GM21526 (cell line): ENCODE data around the gene MNX1.

Experiments used
- ATAC-seq: cut with Tn5 transposase; IDR thresholded peaks from one replicate; pipeline ENCODE4 v1.9.1; 2021; ENCODE audit warnings: moderate library complexity; ENCODE audit not compliant: unreplicated experiment, low FRiP score

The MNX1 gene

DNA sequence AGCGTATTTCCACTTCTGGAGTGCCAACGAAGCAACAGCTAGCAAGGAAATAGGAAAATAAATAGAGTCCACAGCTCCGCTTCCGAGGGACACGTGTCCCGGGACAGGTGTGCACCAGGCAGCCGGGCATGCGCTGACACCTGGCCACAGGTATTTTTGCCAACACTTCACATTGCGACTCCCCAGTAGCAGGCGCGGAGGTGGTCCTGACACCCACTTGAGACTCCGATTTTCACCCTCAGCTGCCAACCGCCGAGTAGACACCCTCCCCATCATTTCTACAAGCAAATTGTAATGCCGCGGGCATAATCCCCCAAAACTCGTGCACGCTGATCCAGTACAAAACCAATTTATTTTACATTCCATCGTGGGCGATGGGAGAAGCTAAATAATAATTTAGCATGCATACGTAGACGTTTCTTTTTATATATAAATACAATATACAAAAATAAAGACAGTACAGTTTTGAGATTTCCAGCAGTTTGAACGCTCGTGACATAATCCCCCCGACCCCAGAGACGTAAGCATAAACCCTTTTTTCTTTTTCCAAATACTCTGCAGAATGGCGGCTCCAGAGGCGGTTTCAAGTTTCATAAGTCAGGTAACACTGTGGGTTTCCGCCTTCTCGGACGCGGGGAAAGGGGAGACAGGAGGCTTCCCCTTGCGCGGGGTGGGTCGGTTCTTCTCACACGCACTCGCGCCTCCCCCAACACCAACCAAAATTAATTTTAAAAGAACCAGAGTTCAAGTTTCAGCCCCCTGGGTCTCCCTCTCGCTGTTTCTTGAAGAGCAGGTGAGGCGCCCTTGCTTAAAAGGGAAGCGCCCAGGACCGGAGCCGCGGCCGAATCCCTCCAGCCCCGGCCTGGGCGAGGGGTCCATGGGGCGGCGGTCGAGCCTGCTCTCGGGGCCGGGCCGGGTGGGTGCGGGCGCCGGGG, 5.7 kb downstream of the MNX1 start:
- ATAC-seq = no peak

DNA sequence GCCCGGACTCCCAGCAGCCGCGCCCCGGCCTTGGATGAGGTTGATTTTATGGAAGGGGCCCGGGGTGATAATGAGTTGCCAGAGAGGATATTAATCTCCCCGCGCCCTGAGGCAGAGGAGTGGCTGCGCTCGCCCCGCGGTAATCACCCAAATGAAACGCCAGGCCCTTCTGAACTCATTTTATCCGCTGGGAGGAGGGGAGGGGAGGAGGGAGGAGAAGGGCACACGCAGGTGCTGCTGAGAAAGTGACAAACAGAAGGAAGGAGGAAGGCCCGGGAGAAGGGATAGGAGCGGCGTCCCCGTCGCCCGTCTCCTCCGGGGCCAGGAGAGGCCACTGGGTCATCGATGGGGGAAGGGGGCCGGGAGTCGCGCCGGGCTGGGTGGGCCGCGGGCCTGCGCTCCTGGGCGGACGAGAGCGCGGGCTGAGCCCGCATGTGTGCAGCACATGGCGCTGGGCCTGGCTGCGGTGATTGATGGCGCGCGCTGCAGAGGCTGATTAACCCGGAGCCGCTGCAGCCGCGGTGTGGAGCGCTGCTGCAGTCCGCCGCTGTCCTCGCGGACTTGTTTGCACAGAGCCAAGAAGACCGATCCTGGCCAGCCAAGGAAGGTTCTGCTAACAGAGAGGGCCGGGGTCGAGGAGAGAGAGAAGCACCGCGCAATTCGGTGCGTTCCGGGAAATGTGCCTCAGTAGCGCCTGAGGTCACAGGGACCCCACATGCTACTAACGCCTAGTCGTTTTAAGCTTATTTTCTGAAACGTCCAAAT, 6.5 kb downstream of the MNX1 start:
- ATAC-seq = no peak

DNA sequence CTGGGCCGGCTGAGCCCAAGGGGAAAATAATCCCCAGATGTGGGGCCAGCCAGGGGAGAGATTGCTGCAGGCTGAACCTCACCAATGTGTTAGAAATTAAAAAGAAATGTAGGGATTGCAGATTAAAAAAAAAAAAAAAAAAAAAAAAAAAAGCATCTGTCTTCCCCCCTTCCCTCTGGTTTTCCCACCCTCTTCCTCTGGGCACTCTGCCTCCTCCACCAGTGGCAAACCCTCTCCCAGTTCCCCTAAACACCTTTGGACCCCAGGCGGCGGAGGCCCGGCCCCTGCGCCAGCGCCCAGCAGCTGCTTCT, 7.1 kb downstream of the MNX1 start:
- no peak for ATAC-seq

DNA sequence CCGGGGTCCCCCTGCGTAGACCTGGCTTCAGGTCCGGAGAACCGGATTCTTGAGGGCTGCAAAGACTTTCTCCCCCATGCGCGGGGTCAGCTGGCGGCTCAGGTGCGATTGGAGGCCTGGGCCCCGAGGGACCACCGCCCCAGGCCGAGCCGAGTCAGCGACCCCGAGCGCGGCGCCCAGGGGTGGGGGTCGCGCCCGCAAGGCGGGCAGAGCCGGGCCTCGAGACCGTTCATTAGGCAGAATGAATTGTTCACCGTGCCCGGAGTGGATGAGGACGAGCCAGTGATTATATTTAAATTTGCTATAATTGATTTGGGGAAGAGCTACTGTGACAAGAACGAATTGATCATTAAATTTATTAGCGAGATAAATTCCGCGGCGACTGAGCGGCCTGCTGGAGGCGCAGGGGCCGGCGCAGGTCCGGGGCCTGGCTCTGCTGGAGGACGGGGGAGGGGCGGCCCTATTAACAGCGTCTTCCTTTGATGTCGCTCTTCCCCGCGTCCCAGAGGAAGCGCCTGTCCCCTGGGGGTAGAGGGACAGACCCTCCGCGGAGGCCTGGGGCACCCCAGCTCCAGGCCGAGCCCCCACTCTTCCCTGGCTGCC, 7.5 kb downstream of the MNX1 start:
- ATAC-seq = no peak

DNA sequence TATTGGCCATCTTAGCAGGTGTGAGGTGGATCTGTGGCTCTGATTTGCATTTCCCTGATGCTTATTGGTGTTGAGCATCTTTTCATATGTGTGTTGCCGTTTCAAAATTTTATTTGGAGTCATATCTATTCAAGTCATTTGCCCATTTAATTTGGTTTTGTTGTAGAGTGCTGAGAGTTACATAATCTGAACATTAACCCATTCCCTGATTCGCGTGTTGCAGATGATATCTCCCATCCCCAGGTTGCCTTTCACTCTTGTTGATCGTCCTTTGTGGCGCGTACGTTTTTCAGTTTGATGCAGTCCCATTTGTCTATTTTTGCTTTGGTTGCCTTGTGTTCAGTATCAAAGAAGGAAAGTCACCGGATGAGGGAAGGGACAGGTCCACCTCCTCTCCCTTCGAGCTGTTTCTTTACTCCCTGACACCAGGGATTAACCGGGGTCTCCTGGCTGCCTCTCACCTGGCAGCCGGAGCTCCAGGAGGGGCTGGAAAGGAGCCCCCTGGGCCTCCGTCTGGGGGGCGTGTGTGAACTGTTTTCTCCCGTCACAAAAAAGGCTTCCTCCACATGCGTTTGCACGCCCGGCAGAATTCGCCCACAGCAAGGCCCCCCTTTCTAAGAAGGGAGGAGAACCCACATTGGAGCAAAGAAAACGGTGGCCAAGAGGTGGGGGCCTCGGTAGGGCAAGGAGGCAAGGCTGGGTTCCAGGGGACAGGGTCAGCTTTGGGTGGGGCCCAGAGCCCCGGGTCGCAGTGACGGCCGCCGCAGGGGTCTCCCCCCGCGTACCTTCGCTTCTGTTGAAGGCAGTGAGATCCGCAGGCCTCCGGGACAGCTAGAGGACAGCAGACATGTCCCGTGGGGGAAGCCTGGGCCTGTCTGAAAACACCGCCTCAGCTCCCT, 8.3 kb downstream of the MNX1 start:
- no peak for ATAC-seq

DNA sequence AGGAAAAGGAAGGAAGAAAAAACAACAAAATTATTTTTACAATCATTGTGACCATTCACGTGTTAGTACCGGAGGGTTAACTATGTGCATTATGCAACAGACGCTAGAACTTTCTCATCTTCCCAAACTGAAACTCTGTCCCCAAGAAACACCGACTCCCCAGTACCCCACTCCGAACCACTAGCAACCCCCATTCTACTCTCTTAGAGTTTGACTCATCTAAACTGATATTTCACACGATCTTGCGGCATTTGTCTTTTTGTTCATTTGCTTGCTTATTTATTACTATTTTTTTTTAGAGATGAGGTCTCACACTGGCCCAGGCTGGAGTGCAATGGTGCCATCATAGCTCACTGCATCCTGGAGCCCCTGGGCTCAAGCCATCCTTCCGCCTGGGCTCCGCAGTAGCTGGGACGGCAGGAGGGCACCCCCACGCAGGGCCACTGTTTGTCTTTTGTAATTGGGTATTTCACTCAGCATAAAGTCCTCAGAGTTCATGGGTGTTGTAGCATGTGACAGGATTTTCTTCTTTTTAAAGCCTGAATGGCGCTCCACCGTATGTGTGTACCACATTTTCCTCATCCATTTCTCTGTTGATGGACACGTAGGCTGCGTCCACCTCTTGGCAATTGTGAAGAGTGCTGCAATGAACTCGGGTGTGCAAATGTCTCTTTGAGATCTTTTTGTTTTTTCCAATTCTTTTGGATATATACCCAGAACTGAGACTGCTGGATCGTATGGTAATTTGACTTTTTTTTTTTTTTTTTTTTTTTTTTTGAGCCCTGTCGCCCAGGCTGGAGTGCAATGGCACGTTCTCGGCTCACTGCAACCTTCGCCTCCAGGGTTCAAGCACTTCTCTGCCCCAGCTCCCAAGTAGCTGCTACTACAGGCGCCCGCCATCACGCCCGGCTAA, 9.5 kb downstream of the MNX1 start:
- no peak for ATAC-seq

DNA sequence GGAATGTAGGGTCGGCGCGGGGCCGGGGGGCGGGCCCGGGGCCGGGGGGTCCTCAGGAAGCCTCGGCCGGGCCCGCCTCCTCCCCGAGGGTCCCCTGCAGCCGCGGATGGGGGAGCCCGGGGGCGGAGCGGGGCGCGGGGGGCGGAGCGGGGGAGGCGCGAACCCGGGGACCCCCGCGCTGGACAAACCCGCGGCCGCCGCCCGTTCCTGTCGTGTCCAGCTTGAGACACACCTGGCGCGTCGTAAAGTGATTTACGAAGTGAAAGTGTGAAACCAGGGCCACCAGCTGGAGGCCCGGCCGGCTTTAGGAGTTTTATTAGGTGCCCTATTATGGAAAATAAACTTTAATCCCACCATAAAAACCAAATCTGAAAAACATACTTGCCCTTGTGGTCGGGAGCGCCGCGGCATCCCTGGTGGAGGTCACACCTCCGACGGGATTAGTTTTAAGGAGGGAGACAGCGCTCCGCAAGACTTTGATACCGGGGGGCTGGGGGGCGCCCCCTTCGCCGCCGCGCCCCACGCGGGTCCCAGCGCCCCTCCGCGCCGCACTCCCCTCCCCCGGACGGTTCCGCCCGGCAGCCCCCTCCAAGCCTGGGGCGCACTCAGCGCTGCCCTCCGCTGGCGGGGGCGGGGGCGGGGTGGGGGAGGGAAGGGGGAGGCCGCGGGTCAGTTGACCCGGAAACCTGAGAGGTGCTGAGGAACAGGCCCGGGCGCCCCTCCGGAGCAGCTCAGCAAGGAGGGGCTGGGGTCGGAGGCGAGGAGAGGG, 10.3 kb downstream of the MNX1 start:
- no peak for ATAC-seq

DNA sequence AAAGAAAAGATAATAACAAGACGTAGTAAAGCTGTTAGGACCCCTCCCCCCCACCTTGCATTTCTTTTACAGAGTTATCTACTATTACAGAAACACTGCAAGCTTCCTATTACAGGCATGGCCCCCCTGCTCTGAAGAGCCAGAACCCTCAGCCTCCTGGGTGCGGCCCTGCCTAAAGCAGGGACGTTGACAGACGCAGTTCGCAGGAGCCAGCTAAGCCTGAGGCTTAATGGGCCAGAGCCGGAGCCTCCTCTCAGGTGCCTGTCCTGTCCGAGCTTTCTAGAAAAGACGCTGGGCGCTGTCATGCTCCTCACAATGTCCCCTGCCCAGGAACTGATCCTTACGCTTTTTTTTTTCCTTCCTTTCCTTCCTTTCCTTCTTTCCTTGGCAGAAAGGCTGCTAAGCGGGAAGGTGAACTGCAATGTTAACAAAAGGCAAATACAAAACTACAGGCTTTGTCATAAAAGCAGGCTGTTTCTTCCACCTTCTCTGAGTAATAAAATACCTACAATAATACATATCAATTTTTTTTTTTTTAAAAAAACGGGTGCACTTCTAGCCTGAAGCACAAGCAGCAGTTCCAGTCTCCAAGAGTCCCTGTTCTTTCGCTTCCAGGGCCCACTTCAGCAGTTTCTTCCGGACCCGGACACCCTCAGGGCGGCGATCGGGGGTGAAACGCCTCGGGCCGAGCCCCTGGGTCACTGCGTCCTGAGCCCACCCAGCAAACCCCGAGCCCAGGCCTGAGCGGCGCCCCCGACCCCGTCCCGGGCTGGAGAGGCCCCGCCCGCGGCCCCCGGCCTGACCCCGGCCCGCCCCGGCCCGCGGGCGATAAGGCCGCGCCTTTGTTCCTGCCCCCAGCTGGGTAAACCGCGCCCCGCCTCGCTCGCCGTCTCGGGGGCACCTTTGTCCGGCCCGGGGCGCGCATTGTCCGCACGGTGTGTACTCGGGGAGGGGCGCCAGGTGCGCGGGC, 11.2 kb downstream of the MNX1 start:
- ATAC-seq = no peak

DNA sequence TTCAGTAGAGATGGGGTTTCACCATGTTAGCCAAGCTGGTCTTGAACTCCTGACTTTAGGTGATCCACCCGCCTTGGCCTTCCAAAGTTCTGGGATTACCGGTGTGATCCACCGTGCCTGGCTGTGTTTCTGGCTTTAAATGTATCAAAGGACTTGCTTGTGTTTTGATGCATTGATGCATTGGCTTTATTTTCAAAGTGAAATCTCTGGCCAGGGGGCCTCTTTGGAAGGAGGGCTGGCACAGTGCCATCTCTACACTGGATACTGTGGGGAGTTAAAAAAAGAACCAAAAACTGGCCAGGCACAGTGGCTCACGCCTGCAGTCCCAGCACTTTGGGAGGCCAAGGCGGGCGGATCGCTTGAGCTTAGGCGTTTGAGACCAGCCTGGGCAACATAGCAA, 16.0 kb downstream of the MNX1 start:
- ATAC-seq = no peak

DNA sequence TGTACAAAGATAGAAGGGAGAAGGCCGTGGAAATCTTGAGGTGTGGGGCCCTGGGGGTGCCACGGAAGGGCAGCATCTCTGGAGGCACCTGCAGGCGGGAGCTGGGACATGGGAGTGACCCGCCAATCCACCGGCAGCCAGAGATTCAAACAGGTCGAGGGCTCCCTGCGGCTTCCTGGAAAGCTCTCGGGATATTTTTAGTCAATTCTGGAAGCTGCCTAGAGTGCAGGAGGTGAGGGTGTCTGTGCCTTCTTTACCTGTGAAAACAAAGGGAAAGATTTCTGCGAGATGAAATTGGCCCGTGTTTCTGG, 16.6 kb downstream of the MNX1 start:
- no peak for ATAC-seq

DNA sequence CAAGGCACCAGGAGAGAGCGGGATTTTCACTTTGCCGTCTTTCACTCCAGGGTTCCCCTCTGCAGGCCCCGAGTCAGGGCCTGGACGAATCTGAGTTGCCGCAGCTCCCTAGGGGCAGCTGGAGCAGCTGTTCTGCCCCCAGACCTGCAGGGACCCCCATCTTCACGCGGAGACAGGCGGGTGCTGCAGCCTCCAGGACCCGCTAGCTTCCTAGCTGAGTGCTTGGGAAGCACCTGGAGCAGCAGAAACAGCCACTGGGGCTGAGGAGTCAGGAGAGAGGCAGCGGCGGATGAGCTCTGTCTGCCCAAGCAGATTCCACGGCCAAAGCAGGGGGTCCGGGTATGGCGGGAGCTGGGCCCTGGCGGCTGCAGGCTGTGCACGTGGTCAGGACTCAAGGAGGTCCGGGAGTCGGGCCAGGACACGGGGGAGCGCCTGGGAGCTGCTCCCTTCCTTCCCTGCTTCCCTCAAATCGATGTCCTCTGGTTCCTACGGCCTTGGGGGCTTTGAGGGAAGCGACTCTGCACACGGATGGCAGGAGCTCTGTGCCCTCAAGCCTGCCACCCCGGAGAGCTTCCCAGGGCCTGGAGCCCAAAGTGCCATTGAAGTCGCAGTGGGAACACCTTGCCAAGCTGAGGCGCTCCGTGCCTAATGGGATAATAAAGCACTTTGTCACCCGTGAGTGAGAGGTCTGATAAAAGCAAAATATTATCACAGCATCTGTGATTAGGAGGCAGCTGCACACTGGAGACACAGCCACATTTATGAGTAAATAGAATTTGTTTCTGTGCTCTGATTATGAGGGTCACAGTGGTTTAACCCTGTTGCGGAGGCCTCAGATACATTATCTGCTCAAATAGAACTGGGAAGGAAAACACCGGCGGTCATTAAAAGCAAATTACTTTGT, 17.2 kb downstream of the MNX1 start:
- ATAC-seq = no peak

DNA sequence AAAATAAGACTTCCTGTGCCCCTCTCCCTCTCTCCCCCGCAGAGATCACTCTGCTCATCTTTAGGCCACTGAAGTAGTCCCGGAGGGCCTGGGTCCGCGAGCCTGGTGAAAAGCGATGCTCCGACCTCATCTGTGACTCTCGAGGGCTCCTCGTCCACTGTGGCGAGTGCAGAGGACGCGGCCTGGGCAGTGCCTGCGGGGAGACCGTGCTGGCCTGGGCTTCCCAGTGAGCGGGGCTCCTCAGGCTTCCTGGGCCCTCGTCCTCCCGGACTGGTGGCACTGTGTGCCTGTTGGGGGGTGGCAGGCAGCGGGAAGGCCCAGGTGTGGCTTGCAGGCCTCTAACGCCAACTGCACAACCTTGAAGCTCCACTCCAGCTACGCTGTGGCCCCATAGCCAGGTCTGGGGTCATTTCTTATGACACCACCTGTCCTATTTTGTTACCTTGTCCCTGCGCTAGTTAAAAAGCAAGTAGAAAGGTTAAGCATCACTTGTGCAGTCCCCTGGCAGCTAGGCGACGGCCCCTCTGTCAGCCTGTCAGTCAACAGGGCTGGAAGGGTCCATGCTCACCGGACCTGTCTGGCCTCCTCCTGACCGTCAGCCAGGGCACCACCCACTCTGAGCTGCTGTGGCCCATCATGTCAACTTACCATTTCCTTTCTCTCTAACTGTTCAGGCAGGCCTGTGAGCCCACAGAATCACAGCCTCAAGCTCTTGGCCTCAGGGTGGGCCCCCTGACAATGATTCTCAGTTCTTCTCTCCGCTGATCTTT, 20.5 kb downstream of the MNX1 start:
- ATAC-seq = no peak

DNA sequence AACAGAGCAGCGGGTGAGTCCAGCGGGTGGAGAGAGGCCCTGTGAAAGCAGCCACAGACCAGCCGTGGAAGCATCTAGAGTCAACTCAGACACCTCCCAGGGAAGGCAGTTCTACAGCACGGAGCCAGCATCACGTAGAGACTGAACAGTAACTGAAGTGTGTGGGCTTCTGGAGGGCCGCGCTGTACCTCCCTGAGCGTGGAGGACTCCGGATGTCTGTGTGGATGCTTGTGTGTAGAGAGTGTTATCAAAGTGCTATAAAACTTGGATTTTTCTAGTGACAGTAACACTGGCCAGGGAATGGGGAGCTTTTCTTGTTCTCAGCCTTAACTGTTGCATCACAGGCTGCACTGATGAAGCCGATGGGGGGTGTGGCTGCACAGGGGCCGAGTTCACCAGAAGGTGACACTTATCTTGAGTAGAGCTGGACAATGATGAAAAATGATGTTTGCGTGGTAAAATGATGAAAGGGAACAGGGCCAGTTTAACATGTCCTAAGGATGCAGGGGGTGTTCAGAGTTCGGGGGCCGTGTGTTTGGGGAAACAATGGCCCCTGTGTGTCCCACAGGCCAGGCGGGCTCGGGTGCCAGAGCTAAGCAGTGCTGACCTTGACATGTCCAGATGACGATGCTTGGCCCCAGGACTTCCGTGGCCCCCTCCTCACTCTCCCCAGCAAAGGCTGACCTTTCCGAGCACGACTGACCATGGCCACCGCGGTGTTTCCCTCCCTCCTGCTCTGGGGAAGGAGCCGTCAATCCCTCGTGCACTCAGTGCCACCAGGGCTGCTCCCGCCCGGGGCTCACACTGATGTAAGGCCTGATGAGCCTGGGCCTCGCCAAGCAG, 21.9 kb downstream of the MNX1 start:
- ATAC-seq = no peak

DNA sequence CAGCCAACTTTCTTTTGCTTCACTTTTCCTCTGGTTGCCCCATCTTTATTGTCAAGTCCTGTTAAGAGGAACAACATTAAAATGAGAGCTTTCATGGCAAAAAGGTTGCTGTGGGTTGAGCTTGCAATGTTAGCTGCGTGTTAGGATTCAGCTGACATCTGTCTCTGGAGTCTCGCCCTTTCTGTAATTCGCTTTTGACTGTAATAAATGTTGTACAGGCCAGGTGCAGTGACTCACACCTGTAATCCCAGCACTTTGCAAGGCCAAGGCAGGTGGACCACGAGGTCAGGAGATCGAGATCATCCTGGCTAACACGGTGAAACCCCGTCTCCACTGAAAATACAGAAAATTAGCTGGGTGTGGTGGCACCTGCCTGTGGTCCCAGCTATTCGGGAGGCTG, 24.1 kb downstream of the MNX1 start:
- no peak for ATAC-seq
